COR-L47 (cell line): Measurements from ENCODE around the gene MAP3K1.
"Not testable (repeated sequence)": the region's sequence is repeated elsewhere in the genome, so short reads cannot be mapped to it uniquely, and the experiment has no call there.

Source experiments
- DNase-seq: peaks from one replicate; lab custom pipeline; 2025; lab: John Stamatoyannopoulos, UW

Gene MAP3K1

GRCh38 chr5:56814963-56815657, at the start of gene MAP3K1:
TSS of gene MAP3K1 (plus strand) at chr5:56815549. CDS start at chr5:56815574, 25 bp downstream.
- peak; percentile 82 for DNase-seq

GRCh38 chr5:56766926-56767325, 48.4 kb upstream of the MAP3K1 start:
- no peak for DNase-seq

- DNase-seq: no peak
Observed at GRCh38 chr5:56769875-56770604, 45.3 kb upstream of the MAP3K1 start.

- DNase-seq: no peak
Observed at GRCh38 chr5:56772767-56773166, 42.6 kb upstream of the MAP3K1 start.

GRCh38 chr5:56774957-56775356, 40.4 kb upstream of the MAP3K1 start:
- DNase-seq: no peak

GRCh38 chr5:56776212-56776846, 39.0 kb upstream of the MAP3K1 start:
- not testable (repeated sequence) for DNase-seq

GRCh38 chr5:56783261-56783660, 32.1 kb upstream of the MAP3K1 start:
- no peak for DNase-seq

GRCh38 chr5:56786346-56786745, 29.0 kb upstream of the MAP3K1 start:
- no peak for DNase-seq

GRCh38 chr5:56791396-56791795, 24.0 kb upstream of the MAP3K1 start:
- DNase-seq: no peak

- DNase-seq: no peak
Observed at GRCh38 chr5:56798521-56798920, 16.8 kb upstream of the MAP3K1 start.

GRCh38 chr5:56800186-56800585, 15.2 kb upstream of the MAP3K1 start:
- no peak for DNase-seq

- no peak for DNase-seq
Observed at GRCh38 chr5:56801256-56801655, 14.1 kb upstream of the MAP3K1 start.

- no peak for DNase-seq
Observed at GRCh38 chr5:56802205-56802604, 13.1 kb upstream of the MAP3K1 start.

GRCh38 chr5:56803025-56803424, 12.3 kb upstream of the MAP3K1 start:
- DNase-seq: no peak

GRCh38 chr5:56803894-56804293, 11.5 kb upstream of the MAP3K1 start:
- DNase-seq: no peak

GRCh38 chr5:56807679-56808078, 7.7 kb upstream of the MAP3K1 start:
- DNase-seq: no peak

GRCh38 chr5:56808211-56808610, 7.1 kb upstream of the MAP3K1 start:
- DNase-seq: no peak

GRCh38 chr5:56810826-56811225, 4.5 kb upstream of the MAP3K1 start:
- no peak for DNase-seq

GRCh38 chr5:56812110-56812509, 3.2 kb upstream of the MAP3K1 start:
- no peak for DNase-seq

- no peak for DNase-seq
Observed at GRCh38 chr5:56813302-56813701, 2.0 kb upstream of the MAP3K1 start.

- DNase-seq: no peak
Observed at GRCh38 chr5:56814361-56814962, 887 bp upstream of the MAP3K1 start.

- peak; percentile 61 for DNase-seq
Observed at GRCh38 chr5:56815658-56816545, 553 bp downstream of the MAP3K1 start.
